ENCODE measurements around the gene RNU5D-1. TPM values are rescaled to one million over a fixed set of nuclear protein-coding genes. Genes with fewer than 3 reads are reported as not detected.
"Not testable (repeated sequence)": the region's sequence is repeated elsewhere in the genome, so short reads cannot be mapped to it uniquely, and the experiment has no call there.

The RNU5D-1 gene
- total RNA-seq, 4 donors from 2014 or later: not detected

GRCh38 chr1:44707112-44707881 is 23.7 kb downstream of the RNU5D-1 start:
- Histone ChIP-seq H3K36me3 (no peaks in the 10 kb centered on the region), H3K4me3 (no peak overlapping the region), H3K27ac (no peak overlapping the region), H3K27me3 (peaks cover 3% of the 10 kb centered on the region), H3K9me3 (no peaks in the 10 kb centered on the region), H3K4me1 (no peaks in the 10 kb centered on the region)
- no peak for DNase-seq (ENCODE audit: low spot score in 2 of 2)
- TF ChIP-seq EP300 (IDR thresholded peaks at IDR 0.05): no peak
- TF ChIP-seq POLR2AphosphoS5 (IDR thresholded peaks at IDR 0.05): no peak
- TF ChIP-seq CTCF (IDR thresholded peaks at IDR 0.05): no peak
- TF ChIP-seq POLR2A (IDR thresholded peaks at IDR 0.05): no peak
- 88% methylated on average over 6 of the region's 6 CpGs for WGBS

- TF ChIP-seq POLR2A (IDR thresholded peaks at IDR 0.05): no peak
- no peak for TF ChIP-seq POLR2AphosphoS5 (IDR thresholded peaks at IDR 0.05)
- no peak for TF ChIP-seq EP300 (IDR thresholded peaks at IDR 0.05)
- no peak for TF ChIP-seq CTCF (IDR thresholded peaks at IDR 0.05)
- Histone ChIP-seq H3K27ac (no peak overlapping the region), H3K36me3 (no peaks in the 10 kb centered on the region), H3K27me3 (no peaks in the 10 kb centered on the region), H3K9me3 (no peaks in the 10 kb centered on the region), H3K4me1 (no peaks in the 10 kb centered on the region), H3K4me3 (no peak overlapping the region)
- DNase-seq (ENCODE audit: low spot score in 2 of 2): peak in 1 of 2 donors; percentile 28
- WGBS: 84% methylated on average over 2 of the region's 2 CpGs
These were observed 25.0 kb downstream of the RNU5D-1 start for GRCh38 chr1:44705938-44706337.

GRCh38 chr1:44705470-44705869 is 25.5 kb downstream of the RNU5D-1 start:
- H3K4me3 ChIP-seq: no peak overlapping the region
- H3K27me3 ChIP-seq: no peaks in the 10 kb centered on the region
- TF ChIP-seq POLR2A (IDR thresholded peaks at IDR 0.05) (no peak), EP300 (IDR thresholded peaks at IDR 0.05) (no peak), CTCF (IDR thresholded peaks at IDR 0.05) (no peak), POLR2AphosphoS5 (IDR thresholded peaks at IDR 0.05) (no peak)
- H3K4me1 ChIP-seq: no peaks in the 10 kb centered on the region
- no peak overlapping the region for H3K27ac ChIP-seq
- DNase-seq (ENCODE audit: low spot score in 2 of 2): no peak
- 83% methylated on average over 6 of the region's 6 CpGs for whole genome bisulfite sequencing
- no peaks in the 10 kb centered on the region for H3K9me3 ChIP-seq
- no peaks in the 10 kb centered on the region for H3K36me3 ChIP-seq

- DNase-seq (ENCODE audit: low spot score in 2 of 2): no peak
- H3K9me3 ChIP-seq: no peaks in the 10 kb centered on the region
- TF ChIP-seq CTCF (IDR thresholded peaks at IDR 0.05) (no peak), EP300 (IDR thresholded peaks at IDR 0.05) (no peak), POLR2A (IDR thresholded peaks at IDR 0.05) (no peak), POLR2AphosphoS5 (IDR thresholded peaks at IDR 0.05) (no peak)
- no peaks in the 10 kb centered on the region for H3K4me1 ChIP-seq
- H3K4me3 ChIP-seq: no peak overlapping the region
- H3K27me3 ChIP-seq: no peaks in the 10 kb centered on the region
- no peak overlapping the region for H3K27ac ChIP-seq
- no peaks in the 10 kb centered on the region for H3K36me3 ChIP-seq
- WGBS: 84% methylated on average over 7 of the region's 7 CpGs
These were observed 29.8 kb downstream of the RNU5D-1 start for GRCh38 chr1:44701141-44701573.

- WGBS: 80% methylated on average over 1 of the region's 1 CpG
- no peaks in the 10 kb centered on the region for H3K9me3 ChIP-seq
- H3K27ac ChIP-seq: no peak overlapping the region
- H3K27me3 ChIP-seq: no peaks in the 10 kb centered on the region
- DNase-seq (ENCODE audit: low spot score in 2 of 2): no peak
- no peaks in the 10 kb centered on the region for H3K36me3 ChIP-seq
- no peaks in the 10 kb centered on the region for H3K4me1 ChIP-seq
- no peak for TF ChIP-seq POLR2AphosphoS5 (IDR thresholded peaks at IDR 0.05)
- H3K4me3 ChIP-seq: no peak overlapping the region
These were observed 30.4 kb downstream of the RNU5D-1 start for GRCh38 chr1:44700573-44700972.

- not testable (repeated sequence) for H3K36me3 ChIP-seq; H3K27me3 ChIP-seq; H3K27ac ChIP-seq; H3K9me3 ChIP-seq; H3K4me3 ChIP-seq; H3K4me1 ChIP-seq; DNase-seq (ENCODE audit: low spot score in 2 of 2)
- WGBS: 95% methylated on average over 9 of the region's 9 CpGs
These were observed 31.6 kb downstream of the RNU5D-1 start for GRCh38 chr1:44699375-44699774.

All from suprapubic skin (tissue), 4 donors.